Peyer's patch (tissue), 4 donors: ENCODE data around the gene TOPORS.

Experiments used
- CTCF ChIP-seq, 6 experiments: fragments of 450-650 bp in 4 of 6; fragments of 200-600 bp in 2 of 6; sonication (generic) in 1 of 6; IDR thresholded peaks; one replicate each; pipeline ENCODE4 v1.5.1; 2017 to 2019; ENCODE audit warnings: antibody characterized with exemption in 6 of 6, mild to moderate bottlenecking in 3 of 6, moderate library complexity in 1 of 6
- POLR2A ChIP-seq, 2 donors: fragments of 450-650 bp; IDR thresholded peaks; one replicate each; pipeline ENCODE4 v1.5.1; 2017; ENCODE audit warnings: antibody characterized with exemption in 2 of 2, mild to moderate bottlenecking in 2 of 2, moderate library complexity in 2 of 2

- TF ChIP-seq CTCF (IDR thresholded peaks at IDR 0.05) (no peak), POLR2A (IDR thresholded peaks at IDR 0.05) (no peak)
These were observed 43.9 kb upstream of the TOPORS start for GRCh38 chr9:32596096-32596865.
